Liver (tissue), 9 donors: ENCODE data around the gene ARNT2. TPM values are rescaled to one million over a fixed set of nuclear protein-coding genes. Genes with fewer than 3 reads are reported as not detected.
"Not testable (repeated sequence)": the region's sequence is repeated elsewhere in the genome, so short reads cannot be mapped to it uniquely, and the experiment has no call there.

Experiments used
- DNase-seq: peaks from one replicate; pipeline ENCODE4 v3.0.0-alpha.2; 2017; ENCODE audit warnings: low spot score
- H3K27ac ChIP-seq, 2 donors: one replicate each; pipeline ENCODE4 v1.7.0; 2013; ENCODE audit warnings: inconsistent platforms in 2 of 2, low read length in 2 of 2, control low read depth in 1 of 2, low read depth in 1 of 2, mild to moderate bottlenecking in 1 of 2
- H3K27me3 ChIP-seq, 4 donors: one replicate each; pipeline versions ENCODE4 v1.6.1 to v1.7.0; 2013; ENCODE audit warnings: low read length in 3 of 4, inconsistent platforms in 1 of 4, mild to moderate bottlenecking in 1 of 4, moderate library complexity in 1 of 4; ENCODE audit not compliant: control insufficient read depth in 4 of 4, insufficient read depth in 4 of 4
- H3K36me3 ChIP-seq, 4 donors: one replicate each; pipeline versions ENCODE4 v1.6.1 to v1.7.0; 2013; ENCODE audit warnings: low read length in 3 of 4, mild to moderate bottlenecking in 3 of 4, low read depth in 1 of 4, moderate library complexity in 1 of 4; ENCODE audit not compliant: control insufficient read depth in 4 of 4, insufficient read depth in 3 of 4
- H3K4me1 ChIP-seq, 4 donors: one replicate each; pipeline versions ENCODE4 v1.6.1 to v1.7.0; 2013; ENCODE audit warnings: low read length in 3 of 4, mild to moderate bottlenecking in 3 of 4, moderate library complexity in 1 of 4; ENCODE audit not compliant: control insufficient read depth in 4 of 4, insufficient read depth in 4 of 4
- H3K4me3 ChIP-seq, 3 donors: one replicate each; pipeline versions ENCODE4 v1.6.1 to v1.7.0; 2013; ENCODE audit warnings: low read length in 3 of 3, control low read depth in 1 of 3, low read depth in 1 of 3, mild to moderate bottlenecking in 1 of 3
- H3K9ac ChIP-seq, 2 donors: one replicate each; pipeline ENCODE4 v1.7.0; 2013; ENCODE audit warnings: low read length in 2 of 2, mild to moderate bottlenecking in 2 of 2, moderate library complexity in 2 of 2, control low read depth in 1 of 2, low read depth in 1 of 2
- H3K9me3 ChIP-seq, 4 donors: one replicate each; pipeline versions ENCODE4 v1.6.1 to v1.7.0; 2013; ENCODE audit warnings: low read length in 3 of 4; ENCODE audit not compliant: control insufficient read depth in 4 of 4
- CTCF ChIP-seq: fragments of 150-350 bp; IDR thresholded peaks from 2 replicates; pipeline ENCODE4 v1.5.1; 2017; ENCODE audit warnings: improper control_type of control experiment, low read depth, low read length; ENCODE audit not compliant: missing input control
- FOXA1 ChIP-seq: IDR thresholded peaks from 2 replicates; pipeline ENCODE4 v1.6.1; 2016; ENCODE audit warnings: antibody characterized with exemption
- FOXA2 ChIP-seq: IDR thresholded peaks from 2 replicates; pipeline ENCODE4 v1.6.1; 2016; ENCODE audit warnings: antibody characterized with exemption
- HNF4A ChIP-seq, 2 donors: conservative IDR thresholded peaks; 2 replicates each; pipeline ENCODE4 v1.6.1; 2016; ENCODE audit warnings: antibody characterized with exemption in 2 of 2, mild to moderate bottlenecking in 2 of 2
- HNF4G ChIP-seq: IDR thresholded peaks from 2 replicates; pipeline ENCODE4 v1.6.1; 2016; ENCODE audit warnings: antibody characterized with exemption
- JUND ChIP-seq, 2 donors: IDR thresholded peaks; 2 replicates each; pipeline ENCODE4 v1.6.1; 2016; ENCODE audit warnings: antibody characterized with exemption in 2 of 2
- MAX ChIP-seq: IDR thresholded peaks from 2 replicates; pipeline ENCODE4 v1.6.1; 2016; ENCODE audit warnings: antibody characterized with exemption
- RAD21 ChIP-seq, 2 donors: IDR thresholded peaks; 2 replicates each; pipeline ENCODE4 v1.6.1; 2016; ENCODE audit warnings: antibody characterized with exemption in 2 of 2, mild to moderate bottlenecking in 2 of 2
- RXRA ChIP-seq, 2 donors: IDR thresholded peaks; 2 replicates each; pipeline ENCODE4 v1.6.1; 2017 to 2018; ENCODE audit warnings: antibody characterized with exemption in 2 of 2, mild to moderate bottlenecking in 1 of 2
- SP1 ChIP-seq: IDR thresholded peaks from 2 replicates; pipeline ENCODE4 v1.6.1; 2018; ENCODE audit warnings: antibody characterized with exemption, mild to moderate bottlenecking
- TAF1 ChIP-seq: conservative IDR thresholded peaks from 2 replicates; pipeline ENCODE4 v1.6.1; 2016; ENCODE audit warnings: antibody characterized with exemption, mild to moderate bottlenecking
- WGBS: extraction: QIAGEN DNeasy Blood & Tissue Kit; methylation state at CpG from one replicate; pipeline ENCODE4 v1.1.7; 2013; 5-methylcytosine and 5-hydroxymethylcytosine counted together
- polyA plus RNA-seq, 2 donors: library from polyadenylated mRNA; stranded (reverse) in 1 of 2; unstranded in 1 of 2; fragments of 200-250 nt in 1 of 2; fragments of >200 nt in 1 of 2; fragmentation: Nextera tagmentation in 1 of 2; extraction: Ambion mirVana in 1 of 2; gene quantifications; one replicate each; pipeline versions ENCODE4 v1.2.1 to v1.2.3, GENCODE V29; 2013 to 2015
- total RNA-seq, 2 donors: library from RNA; depleted of rRNA; stranded (reverse); fragments of >200 nt; gene quantifications; one replicate each; pipeline ENCODE4 v1.2.3, GENCODE V29; 2014
- TF ChIP-seq, protein P1 (sequence below): IDR thresholded peaks from 2 replicates; pipeline ENCODE4 v1.6.1; 2016; ENCODE audit warnings: antibody characterized with exemption
- donor health status: healthy.
- donor health status: healthy.
- donor health status: healthy.
- donor health status: healthy.
- donor health status: healthy.

Gene ARNT2
- total and polyA plus RNA-seq, 4 donors: 0.17 to 0.92 (median 0.54) TPM

DNA sequence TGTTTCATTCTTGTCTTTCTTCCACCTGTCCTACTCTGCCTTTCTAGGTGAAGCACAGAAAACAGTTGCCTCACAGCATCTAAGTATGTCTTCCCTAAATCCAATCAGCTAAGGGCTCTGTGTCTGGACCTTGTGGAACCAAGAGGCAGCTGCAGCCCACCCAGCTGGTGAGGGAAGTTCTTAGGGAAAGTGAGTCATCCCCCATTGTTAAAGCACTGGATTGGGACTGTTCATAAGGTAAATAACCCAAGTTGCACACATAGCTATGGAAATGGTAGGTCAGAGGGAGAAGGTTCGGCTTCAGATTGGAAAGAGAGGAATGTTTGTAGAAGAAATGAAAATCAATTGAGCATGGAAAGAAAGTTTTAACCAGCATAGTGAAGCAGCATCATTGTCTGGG, 18.0 kb upstream of the ARNT2 start (continued):
- TF ChIP-seq CTCF: no peak

DNA sequence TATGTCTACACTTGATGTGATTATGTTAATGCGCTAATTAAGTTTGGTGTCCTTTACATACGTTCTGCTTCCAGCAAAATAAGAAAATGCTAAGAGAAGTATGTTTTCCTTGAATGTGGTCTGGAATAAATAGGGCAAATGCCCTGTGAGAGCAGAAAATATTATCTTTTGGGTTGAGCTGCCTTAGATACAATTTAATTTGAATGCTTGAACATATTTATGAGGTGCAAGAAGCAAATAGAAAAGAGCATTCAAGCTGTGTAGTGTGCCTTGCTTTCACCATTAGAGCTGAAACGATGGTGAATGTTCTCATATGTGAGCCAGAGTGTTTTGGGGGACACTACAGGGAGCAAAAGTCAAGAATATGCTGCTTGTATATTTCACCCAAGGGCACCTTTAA, 15.9 kb upstream of the ARNT2 start:
- WGBS: 79% methylated on average over 3 of the region's 3 CpGs
- Histone ChIP-seq H3K4me3 (no peak overlapping the region), H3K27ac (no peak overlapping the region), H3K4me1 (no peaks in the 10 kb centered on the region), H3K27me3 (no peaks in the 10 kb centered on the region), H3K36me3 (no peaks in the 10 kb centered on the region), H3K9ac (no peak overlapping the region), H3K9me3 (no peaks in the 10 kb centered on the region)
- no peak for DNase-seq
- no peak for TF ChIP-seq CTCF
- no peak for TF ChIP-seq RXRA (IDR thresholded peaks at IDR 0.05)
- TF ChIP-seq RAD21 (IDR thresholded peaks at IDR 0.05): no peak
- TF ChIP-seq TAF1: no peak
- TF ChIP-seq MAX: no peak
- TF ChIP-seq FOXA1: no peak
- no peak for TF ChIP-seq JUND (IDR thresholded peaks at IDR 0.05)
- TF ChIP-seq HNF4G: no peak

- H3K36me3 ChIP-seq: no peaks in the 10 kb centered on the region
- H3K9ac ChIP-seq: no peak overlapping the region
- no peak overlapping the region for H3K4me3 ChIP-seq
- no peaks in the 10 kb centered on the region for H3K4me1 ChIP-seq
- H3K27me3 ChIP-seq: no peaks in the 10 kb centered on the region
- H3K27ac ChIP-seq: no peak overlapping the region
- no peaks in the 10 kb centered on the region for H3K9me3 ChIP-seq
- TF ChIP-seq SP1 (no peak), FOXA2 (no peak), TAF1 (no peak), FOXA1 (no peak), HNF4A (conservative IDR thresholded peaks at IDR 0.05) (no peak)
- TF ChIP-seq, protein P1, sequence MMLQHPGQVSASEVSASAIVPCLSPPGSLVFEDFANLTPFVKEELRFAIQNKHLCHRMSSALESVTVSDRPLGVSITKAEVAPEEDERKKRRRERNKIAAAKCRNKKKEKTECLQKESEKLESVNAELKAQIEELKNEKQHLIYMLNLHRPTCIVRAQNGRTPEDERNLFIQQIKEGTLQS: no peak
- 87% methylated on average over 1 of the region's 1 CpG for WGBS
- DNase-seq: no peak
Observed at GRCh38 chr15:80389370-80389769, 14.8 kb upstream of the ARNT2 start.

DNA sequence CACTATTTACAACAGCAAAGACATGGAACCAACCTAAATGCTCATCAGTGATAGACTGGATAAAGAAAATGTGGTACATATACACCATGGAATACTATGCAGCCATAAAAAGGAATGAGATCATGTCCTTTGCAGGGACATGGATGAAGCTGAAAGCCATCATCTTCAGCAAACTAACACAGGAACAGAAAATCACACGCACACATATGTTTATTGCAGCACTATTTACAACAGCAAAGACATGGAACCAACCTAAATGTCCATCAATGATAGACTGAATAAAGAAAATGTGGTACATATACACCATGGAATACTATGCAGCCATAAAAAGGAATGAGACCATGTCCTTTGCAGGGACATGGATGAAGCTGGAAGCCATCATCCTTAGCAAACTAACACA, 13.2 kb upstream of the ARNT2 start:
- H3K36me3 ChIP-seq, H3K4me1 ChIP-seq, H3K9ac ChIP-seq, H3K27ac ChIP-seq, H3K4me3 ChIP-seq, H3K9me3 ChIP-seq, DNase-seq, H3K27me3 ChIP-seq: not testable (repeated sequence)
- WGBS: 90% methylated on average over 1 of the region's 1 CpG
